Measurements from ENCODE around the gene HIF1A.
"Not testable (repeated sequence)": the region's sequence is repeated elsewhere in the genome, so short reads cannot be mapped to it uniquely, and the experiment has no call there.

Gene HIF1A

DNA sequence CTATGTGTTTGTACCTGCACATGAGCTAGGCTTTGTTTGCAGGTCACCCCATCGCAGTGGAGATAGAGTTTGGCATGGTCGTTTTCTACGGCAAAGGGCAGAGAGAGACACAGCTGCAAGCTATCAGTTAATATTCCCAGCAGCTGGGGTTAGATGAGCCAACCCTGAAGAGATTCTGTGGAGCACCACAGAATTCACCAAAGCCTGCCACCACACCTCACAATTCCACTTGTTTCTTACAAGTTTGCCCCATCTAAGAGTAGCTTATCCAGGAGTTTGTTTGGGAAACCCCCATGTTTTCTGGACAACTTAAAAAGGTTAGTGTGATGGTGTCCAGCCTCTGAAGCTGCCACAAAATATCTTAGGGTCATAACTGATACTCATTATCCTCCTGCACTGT, 20.0 kb upstream of the HIF1A start:
- DNase-seq: no peak

DNA sequence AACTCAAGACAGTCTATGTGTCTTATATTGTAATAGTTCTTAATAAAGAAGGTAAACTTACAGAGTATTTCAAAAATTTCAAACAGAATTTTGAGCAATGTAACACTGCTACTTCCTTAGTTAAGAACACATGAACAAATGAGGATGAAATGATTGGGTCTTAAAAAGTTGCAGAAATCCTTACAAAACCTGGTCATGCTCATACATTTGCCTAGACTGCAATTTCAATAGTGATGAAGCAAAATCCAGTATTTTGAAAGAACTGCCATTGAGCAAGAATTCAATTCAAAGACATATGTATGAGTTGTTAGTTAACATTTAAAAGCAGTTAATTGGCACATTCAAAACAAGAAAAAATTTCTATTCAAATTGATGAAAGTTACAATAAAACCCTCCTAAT, 17.8 kb upstream of the HIF1A start:
- DNase-seq: no peak

DNA sequence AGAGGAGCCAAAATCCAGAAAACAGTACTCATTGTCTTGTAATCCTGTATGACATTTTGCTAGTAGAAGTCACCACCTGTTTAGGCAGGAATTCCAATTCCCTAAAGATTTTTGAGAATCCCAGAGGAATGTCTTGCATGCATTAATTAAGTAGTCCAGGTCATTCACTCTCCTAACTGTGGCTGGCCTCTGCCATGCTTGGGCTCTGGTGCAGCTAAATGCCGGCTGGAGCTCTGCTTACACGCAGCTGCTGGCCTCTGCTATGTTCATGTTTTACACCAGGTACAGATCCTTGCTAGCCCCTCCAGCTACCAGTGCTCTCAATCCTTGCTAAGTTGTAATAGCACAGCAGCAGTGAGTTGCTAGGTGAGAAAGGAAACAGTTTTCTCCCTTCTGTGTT, 16.3 kb upstream of the HIF1A start:
- DNase-seq: no peak

DNA sequence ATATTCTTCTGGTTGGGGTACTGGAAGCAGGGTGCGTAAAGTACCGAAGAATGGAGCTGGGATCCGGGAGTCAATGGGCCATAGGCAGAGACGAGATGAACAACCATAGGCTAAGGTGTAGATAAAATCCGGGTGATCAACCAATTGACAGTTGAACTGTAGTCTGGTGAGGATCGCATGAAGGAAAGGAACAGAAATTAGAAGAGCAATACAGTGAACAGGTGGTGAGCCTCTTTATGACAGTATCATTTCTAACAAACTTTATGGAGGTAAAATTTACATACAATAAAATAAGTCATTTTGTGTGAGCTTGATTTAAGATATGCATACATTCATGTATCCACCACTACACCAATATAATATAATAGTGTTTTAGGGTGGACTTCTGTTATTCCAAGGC, 13.9 kb upstream of the HIF1A start:
- DNase-seq: no peak

DNA sequence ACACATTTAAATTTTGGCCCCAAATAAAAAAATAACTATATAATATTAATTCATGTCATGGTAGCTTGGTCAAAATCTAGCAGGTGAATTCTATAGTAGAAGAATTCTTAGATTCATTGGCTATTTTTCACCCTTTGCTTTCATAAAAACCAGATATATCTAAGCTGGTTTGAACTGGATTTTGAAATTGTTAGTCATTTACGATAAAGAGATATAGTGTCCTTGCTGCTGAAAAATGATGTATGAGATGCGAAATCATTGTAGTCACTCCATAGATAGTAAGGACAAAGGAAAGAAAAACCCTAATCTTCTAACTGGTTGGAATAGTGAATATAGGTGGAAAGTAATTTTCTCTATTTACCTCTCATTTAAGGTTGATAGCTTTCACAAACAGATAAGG, 12.2 kb upstream of the HIF1A start:
- no peak for DNase-seq

DNA sequence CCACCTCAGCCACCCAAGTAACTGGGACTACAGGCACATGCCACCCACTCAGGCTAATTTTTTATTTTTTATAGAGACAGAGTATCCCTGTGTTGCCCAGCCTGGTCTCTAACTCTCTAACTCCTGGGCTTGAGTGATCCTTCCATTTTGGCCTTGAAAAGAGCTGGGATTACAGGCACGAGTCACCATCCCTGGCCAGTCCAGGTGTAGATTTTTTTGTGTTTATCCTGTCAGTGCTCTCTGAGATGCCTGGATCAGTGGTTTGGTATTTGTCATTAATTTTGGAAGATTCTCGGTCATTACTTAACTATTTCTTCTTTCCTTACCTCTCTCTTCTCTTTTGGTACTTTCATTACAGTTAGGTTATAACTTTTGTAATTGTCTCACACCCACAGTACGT, 5.3 kb upstream of the HIF1A start:
- DNase-seq: no peak

DNA sequence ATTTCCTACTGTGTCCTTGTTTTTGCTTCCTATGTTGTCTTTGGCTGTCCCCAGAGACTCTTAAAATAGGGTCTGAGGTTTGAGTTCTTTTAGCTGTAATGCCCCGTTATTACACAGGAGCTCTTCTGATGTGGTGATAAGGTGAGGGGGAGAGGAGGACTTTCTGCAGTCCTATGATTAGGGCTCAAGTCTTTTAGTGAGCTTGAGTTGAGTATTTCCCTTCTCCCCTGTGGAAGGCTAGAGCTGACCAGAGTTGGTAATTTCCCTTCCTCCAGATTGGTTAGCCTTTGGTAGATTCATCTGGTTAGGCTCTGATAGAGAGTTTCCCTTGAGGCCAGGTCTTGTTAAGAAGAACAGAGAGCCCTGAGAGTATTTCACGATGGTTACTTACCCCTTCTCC, 4.3 kb upstream of the HIF1A start:
- DNase-seq: no peak

DNA sequence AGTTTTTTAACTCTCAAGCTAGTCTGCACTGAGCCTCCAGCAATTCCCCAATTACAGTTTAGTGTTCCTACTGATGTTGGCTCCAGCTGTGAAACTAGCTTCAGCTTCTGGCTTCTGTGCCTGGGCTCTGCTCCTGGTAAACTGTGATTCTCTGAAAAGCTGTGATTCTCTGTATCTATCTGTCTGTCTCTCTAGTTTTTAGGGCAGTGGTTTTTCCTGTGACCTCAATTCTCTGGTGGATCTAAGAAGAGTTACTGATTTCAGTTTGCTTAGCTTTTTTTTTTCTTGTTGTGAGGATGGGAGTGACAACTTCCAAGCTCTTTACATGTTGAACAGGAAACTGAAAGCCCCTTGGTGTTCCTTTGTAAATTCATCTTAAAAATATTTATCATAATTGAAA, 3.8 kb upstream of the HIF1A start:
- no peak for DNase-seq

DNA sequence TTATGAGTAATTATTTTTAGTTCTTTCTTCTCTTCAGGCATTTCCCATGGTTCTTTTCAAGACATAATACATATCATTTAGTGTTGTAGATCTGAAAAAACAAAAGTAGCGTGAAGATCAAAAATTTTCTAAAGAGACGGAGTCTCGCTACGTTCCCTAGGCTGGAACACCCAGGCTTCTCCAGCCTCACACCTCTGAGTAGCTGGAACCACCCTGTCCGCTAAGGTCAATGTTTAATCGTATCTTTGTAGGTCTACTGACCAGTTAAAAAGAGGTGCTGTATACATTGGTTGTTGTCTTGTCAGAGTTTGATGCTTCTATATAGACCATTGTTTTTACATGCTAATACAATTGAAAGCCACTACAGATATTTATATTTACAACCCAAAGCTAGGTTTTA, 1.3 kb upstream of the HIF1A start:
- DNase-seq: no peak

DNA sequence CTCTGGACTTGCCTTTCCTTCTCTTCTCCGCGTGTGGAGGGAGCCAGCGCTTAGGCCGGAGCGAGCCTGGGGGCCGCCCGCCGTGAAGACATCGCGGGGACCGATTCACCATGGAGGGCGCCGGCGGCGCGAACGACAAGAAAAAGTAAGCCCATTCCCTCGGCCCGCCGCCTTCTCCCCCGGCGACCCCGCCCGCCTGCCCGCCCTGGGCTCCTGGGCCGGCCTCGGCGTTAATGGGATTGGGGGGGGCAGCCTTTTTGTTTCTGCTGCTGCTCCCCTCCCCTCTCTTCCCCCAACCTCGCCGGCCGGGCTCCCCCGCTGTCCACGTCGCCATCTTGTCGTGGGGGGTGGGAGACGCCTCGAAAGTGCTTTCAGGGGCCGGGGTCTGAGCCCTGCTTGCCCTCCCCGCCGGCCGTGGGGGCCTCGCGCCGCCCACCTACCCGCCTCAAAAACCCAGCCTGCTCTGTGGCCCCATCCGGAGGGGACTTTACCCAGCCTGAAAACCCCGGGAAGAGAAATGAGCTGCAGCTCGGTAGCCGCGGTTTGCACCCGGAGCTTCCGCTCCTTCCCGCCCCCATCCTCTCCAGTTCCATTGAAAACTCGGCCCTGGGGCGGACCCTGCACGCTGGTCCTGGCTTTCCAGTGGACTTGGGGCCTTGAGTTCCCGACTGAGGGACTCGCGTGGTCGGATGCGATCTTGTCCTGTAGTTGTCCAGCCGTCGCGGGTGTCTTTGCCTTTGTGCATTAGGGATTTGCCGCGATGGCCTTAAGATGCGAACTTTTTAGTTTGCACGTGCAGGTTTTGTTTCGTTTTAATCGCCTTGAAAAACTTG, 598 bp downstream of the HIF1A start:
- peak; percentile 71 for DNase-seq

DNA sequence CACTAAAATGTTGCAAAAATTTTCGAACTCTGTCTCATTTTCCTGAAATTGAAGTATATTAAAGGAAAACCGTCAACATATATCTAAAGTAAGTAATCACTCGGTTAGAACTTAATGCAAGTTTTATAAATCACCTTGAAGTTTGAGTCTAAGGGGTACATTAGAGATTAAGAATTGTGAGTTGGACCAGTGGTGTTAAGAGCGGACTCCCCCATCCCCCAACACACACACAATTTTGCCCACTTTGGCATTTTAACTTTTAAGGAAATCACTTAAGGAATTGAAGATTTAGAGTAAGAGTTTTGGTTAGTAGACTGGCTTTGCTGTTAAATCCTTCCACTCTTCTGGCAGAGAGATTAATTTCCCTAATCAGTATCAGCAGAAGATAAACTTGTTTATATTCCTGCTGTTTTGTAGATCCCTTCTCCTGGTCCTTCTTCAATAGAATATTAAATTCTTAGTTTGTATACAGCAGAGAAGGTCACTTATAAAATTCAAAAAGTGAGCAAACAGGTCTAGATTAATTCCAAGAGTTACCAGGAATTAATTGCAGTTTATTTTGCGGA, 1.5 kb downstream of the HIF1A start:
- peak; percentile 6 for DNase-seq

DNA sequence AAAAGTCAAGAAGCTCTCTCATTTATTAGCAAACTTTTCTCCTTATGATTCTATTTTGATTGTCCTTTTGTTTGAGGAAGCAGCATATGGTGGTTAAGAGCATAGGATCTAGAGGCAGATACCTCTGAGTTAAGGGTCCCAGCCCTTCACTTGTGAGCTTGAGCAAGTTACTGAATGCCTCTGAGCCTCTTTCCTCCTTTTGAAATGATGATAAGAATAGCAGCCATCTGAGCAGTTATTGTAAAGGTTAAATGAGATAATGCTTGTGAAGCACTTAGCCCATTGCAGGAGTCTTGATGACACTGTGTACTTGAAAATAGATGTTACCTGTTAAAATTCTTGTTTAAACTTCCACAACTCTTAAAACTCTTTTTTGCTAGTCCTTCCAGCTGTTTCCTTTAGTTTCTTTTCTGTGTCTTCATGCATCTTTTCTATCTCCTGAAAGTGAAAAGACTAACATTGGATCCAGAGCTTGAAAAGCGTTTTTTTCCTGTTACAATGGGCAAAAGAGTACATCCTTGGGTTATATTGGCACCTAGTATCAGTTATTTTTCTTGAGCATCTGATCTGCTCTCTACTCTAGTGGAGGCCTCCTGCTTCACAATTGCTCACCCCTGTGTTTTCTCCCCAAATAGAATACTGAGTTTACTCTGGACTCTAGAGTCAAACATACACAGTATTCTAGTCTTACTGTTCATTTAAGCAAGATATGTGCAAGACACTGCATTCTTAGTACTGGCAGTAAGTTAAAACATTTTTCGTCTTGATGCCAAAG, 3.1 kb downstream of the HIF1A start:
- no peak for DNase-seq

DNA sequence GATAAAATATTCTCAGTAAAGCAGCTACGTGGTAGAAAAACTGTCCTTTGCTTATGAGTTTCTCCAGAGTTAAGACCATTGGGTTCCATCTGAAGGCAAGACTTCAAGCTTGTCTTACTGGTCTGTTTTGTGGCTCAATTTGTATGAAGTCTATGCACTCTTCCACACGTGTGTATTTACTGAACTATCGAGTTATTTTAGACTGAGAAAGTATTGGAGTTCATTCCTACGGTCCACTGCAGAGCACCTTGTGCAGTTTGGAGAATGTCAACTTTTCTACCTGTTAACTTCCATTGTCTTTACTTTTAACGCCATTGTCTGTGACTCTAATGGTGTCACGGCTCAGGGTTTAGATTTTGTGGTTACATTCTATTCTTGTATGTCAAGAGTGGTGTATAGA, 3.7 kb downstream of the HIF1A start:
- no peak for DNase-seq

DNA sequence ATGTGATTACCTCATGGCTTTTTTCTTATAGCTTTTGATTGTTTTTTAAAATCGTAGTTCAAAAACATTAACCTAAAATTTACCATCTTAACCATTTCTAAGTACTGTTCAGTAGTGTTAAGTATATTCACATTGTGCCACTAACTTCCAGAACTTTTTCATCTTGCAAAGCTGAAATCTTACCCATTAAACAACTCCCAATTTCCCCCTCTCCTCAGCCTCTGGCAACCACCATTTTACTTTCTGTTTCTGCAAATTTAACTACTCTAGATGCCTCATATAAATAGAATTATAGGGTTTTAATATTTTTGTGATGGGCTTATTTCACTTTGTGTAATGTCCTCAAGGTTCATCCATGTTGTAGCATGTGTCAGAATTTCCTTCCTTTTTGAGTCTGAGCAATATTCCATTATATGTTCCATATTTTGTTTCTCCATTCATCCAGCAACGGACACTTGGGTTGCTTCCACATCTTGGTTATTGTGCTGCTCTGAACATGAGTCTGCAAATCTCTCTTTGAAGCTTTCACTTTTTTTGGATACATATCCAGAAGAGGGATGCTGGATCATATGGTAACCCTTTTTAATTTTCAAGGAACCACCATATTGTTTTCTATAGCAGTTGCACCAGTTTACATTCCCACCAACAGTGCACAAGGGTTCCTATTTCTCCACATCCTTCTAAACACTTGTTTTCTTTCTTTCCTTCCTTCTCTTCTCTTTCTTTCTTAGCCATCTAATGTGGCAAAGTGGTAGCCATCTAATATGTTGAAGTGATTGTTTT, 5.0 kb downstream of the HIF1A start:
- no peak for DNase-seq

DNA sequence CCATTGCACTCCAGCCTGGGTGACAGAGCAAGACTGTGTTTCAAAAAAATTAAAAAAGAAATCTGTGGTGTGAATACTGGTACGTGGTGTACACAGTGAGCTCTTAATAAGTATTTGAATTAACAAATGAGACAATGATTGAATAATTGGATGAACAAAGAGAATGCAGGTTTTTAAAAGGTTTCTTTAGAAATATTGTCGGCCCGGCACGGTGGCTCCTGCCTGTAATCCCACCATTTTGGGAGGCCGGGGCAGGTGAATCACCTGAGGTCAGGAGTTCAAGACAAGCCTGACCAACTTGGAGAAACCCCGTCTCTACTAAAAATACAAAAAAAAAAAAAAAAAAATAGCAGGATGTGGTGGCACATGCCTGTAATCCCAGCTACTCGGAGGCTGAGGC, 6.6 kb downstream of the HIF1A start:
- no peak for DNase-seq

DNA sequence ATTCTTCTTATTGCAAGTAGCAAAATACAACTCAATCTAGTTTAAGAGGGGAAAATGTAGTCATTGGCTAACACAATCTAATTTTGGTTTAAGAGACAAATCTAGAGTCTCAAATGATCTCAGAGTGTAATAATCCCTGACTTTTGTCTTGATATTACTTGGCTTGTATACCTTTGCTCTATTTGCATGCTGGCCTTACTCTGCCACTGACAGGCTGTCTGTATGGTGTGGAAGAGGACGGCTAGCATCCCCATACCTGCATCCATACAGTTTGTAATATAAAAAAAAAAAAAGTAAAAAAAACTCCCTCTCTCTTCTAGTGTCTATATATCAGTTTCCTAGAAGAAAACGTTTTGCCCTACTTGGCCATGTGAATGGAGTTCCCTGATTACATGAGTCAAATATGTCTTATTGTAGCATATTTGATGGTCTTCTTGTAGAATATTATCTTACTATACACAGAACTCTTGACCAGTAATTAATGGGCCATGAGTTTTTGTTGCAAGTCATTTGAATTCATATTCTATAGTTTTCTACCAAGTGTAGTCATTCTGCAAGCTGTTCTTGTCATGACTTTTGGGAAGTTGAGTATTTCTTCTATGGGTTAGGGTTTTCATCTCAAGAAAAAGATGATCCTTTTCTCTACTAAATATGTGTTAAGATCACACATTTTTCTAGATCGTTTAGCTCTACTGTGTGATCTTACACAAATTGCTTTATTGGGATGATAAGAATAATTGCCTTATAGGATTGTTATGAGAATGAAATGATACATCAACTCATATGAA, 8.2 kb downstream of the HIF1A start:
- no peak for DNase-seq

DNA sequence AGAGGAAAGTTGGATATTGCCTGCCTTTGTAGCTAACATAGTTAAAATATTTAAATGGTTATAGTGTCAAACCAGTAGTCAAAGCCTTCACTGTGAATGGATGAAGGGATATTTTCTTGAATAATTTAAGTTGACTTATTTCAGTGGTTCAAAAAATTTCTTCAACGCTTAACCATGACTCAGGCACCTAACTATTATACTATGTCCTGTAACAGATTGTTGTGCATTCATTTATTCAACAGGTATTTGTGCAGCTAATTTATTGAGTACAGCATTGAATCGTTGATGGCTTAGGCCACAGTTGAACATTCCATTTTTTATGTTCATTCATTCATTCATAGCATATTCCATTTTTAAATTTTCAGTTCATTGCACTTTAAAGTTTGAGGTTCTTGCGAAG, 9.2 kb downstream of the HIF1A start:
- no peak for DNase-seq

DNA sequence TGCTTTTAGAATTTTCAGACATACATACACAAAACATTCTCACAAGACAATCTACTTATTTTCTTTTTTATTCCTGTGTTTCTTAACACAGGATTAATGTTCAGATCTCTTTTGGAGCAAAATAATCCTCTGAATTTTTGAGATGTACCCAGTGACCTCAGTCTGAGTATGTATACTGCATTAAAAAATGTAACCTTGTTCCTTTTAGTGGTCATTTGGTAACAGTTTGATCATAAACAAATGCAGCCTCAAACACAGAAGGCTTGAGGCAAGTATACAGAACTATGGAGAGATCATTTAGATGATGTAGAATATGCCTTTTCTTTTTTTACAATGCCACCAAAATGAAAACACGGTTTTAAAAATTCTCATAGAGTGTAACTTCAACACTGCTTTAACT, 9.7 kb downstream of the HIF1A start:
- no peak for DNase-seq

DNA sequence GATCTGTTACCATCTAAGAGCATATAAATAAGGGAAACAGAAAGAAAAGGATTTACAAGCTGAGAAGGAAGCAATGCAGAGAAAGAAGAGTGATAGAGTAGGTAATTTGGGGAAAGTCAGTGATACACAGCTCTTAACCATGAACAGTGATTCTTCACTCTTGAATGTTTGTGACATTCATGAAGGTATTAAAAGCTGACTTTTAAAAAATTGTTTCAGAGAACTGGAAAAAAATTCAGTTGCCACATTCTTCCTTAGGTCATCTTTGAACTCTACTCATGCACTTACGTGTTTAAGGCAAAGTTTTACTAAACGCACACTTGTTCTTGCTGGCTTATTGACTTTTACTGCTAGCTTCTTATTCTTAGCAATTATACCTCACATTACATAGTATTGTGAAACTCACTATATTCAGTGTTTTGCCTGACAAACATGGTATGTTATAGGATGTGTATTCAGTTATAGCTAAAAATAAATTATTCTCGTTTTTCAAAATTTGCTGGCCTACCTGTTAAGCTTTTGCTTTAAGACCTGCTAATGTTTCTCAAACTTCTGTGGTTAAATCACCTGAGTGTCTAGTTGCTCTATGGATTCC, 10.9 kb downstream of the HIF1A start:
- DNase-seq: no peak

DNA sequence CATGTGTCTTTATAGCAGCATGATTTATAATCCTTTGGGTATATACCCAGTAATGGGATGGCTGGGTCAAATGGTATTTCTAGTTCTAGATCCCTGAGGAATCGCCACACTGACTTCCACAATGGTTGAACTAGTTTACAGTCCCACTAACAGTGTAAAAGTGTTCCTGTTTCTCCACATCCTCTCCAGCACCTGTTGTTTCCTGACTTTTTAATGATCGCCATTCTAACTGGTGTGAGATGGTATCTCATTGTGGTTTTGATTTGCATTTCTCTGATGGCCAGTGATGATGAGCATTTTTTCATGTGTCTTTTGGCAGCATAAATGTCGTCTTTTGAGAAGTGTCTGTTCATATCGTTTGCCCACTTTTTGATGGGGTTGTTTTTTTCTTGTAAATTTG, 12.5 kb downstream of the HIF1A start:
- DNase-seq: not testable (repeated sequence)

DNA sequence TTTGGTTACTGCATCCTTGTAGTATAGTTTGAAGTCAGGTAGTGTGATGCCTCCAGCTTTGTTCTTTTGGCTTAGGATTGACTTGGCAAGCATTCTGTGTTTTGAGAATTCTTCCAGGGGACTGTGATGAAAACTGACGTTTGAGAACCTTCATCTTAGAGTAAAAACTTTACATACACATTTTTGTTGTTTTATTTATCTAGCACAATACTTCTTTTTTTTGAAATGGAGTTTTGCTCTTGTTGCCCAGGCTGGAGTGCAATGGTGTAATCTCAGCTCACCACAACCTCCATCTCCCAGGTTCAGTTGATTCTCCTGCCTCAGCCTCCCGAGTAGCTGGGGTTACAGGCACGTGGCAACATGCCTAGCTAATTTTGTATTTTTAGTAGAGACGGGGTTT, 13.4 kb downstream of the HIF1A start:
- not testable (repeated sequence) for DNase-seq

Data from DMS53 (cell line).